ENCODE data around the gene SLC4A2.
A peak's percentile ranks its signal among the peaks of the same experiment; 100 is the strongest.

The SLC4A2 gene

GRCh38 chr7:151082141-151083070 is 23.0 kb downstream of the SLC4A2 start:
- H3K4me3 ChIP-seq (ENCODE audit: low read depth, low read length), result peak overlapping the region; percentile 77
- TF ChIP-seq, protein P1, sequence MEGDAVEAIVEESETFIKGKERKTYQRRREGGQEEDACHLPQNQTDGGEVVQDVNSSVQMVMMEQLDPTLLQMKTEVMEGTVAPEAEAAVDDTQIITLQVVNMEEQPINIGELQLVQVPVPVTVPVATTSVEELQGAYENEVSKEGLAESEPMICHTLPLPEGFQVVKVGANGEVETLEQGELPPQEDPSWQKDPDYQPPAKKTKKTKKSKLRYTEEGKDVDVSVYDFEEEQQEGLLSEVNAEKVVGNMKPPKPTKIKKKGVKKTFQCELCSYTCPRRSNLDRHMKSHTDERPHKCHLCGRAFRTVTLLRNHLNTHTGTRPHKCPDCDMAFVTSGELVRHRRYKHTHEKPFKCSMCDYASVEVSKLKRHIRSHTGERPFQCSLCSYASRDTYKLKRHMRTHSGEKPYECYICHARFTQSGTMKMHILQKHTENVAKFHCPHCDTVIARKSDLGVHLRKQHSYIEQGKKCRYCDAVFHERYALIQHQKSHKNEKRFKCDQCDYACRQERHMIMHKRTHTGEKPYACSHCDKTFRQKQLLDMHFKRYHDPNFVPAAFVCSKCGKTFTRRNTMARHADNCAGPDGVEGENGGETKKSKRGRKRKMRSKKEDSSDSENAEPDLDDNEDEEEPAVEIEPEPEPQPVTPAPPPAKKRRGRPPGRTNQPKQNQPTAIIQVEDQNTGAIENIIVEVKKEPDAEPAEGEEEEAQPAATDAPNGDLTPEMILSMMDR (conservative IDR thresholded peaks at IDR 0.05; ENCODE audit: low read depth, low read length), result no peak
- DNase-seq (ENCODE audit: low read depth), result no peak

GRCh38 chr7:151083071-151083823 is 23.9 kb downstream of the SLC4A2 start, which contains the start of gene TMUB1:
TMUB1 (minus strand) TSS chr7:151083493; CDS start chr7:151082563, 930 bp downstream.
- DNase-seq (ENCODE audit: low read depth), result peak; percentile 55
- TF ChIP-seq, protein P1 (conservative IDR thresholded peaks at IDR 0.05; ENCODE audit: low read depth, low read length), result no peak
- H3K4me3 ChIP-seq (ENCODE audit: low read depth, low read length), result peak within 1 kb of the TSS; percentile 77

DNA sequence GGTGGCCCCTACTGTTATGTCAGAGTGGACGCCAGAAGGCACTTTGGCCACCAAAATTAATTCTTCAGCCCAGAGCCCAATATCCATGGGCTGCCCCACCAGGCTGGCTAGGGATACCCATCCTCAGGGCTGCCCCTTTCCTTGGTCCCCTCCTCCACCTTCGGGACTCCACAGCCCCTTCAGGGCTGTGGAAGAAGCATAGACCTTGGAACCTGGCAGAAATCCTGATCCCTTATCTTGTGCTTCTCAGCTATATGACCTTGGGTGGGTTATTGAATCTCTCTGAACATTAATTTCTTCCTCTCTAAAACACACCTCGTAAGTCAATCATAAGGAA is 24.4 kb downstream of the SLC4A2 start:
- TF ChIP-seq, protein P1 (conservative IDR thresholded peaks at IDR 0.05; ENCODE audit: low read depth, low read length), result no peak
- peak overlapping the region; percentile 77 for H3K4me3 ChIP-seq (ENCODE audit: low read depth, low read length)
- no peak for DNase-seq (ENCODE audit: low read depth)

- H3K4me3 ChIP-seq (ENCODE audit: low read depth, low read length), result peak overlapping the region; percentile 79
- no peak for DNase-seq (ENCODE audit: low read depth)
- TF ChIP-seq, protein P1 (conservative IDR thresholded peaks at IDR 0.05; ENCODE audit: low read depth, low read length), result no peak
These were observed 25.9 kb downstream of the SLC4A2 start for GRCh38 chr7:151085329-151085690.

DNA sequence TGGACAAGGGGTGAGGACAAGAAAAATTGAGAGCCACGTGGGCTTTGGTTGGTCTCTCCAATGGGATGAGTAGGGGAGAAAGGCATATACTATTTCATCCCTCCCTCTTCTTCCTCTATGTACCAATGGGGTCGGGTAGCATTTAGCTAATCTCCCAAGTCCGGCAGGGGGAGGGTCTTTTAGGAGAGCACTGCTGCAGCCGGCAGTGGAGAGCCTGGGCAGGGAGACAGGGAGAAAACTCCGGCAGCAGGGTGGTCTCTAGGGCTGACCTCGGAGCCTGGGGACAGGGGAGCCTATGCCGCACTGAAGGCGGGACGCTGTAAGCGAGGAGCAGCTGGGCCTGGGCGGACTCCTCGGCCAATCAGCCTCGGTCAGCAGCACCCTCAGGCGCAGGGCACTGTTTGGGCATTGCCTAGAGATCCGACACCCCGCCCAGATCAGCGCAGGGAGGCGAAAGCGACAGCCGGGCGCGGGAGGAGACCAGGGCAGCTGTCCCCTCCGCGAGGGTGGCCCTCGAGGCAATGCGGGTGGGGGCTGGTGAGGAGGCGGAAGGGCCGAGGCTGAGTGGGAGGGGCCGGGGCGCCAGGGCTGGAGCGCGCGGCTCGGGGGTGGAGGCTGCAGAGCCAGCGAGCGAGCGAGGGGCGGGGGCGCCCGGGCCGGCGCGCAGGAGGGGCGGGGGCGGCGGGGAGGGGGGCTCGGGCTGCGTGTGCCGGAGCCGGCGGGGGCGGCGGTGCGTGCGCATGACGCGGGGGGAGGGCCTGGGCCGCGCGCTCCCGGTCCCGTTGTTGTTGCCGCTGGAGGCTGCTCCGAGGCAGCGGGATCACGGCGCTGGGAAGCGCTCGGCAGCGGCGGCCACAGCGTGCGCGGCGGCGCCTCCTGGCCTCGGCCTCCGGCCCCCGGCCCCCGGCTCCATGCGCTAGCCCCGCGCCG is 26.6 kb downstream of the SLC4A2 start, which contains the start of gene AGAP3:
TSS of gene AGAP3 (plus strand) at position 785 of the 930 bp plus-strand sequence. CDS start 267 bp downstream, outside the sequence.
- TF ChIP-seq, protein P1 (conservative IDR thresholded peaks at IDR 0.05; ENCODE audit: low read depth, low read length), result no peak
- H3K4me3 ChIP-seq (ENCODE audit: low read depth, low read length), result peak within 1 kb of the TSS; percentile 79
- DNase-seq (ENCODE audit: low read depth), result peak; percentile 77

DNA sequence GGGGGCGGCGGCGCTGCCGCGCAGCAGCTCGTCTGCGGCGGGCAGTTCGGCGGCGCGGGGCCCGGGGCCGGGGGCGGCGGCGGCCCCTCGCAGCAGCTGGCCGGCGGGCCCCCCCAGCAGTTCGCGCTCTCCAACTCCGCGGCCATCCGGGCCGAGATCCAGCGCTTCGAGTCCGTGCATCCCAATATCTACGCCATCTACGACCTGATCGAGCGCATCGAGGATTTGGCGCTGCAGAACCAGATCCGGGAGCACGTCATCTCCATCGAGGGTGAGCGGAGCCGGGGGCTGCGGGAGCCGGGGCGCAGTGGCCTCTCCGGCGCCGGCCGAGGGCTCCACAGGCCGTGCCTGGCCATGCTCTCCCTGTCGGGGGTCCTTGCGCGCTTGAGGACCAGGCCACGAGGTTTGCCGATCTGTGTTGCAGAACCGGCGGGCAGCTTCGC is 27.4 kb downstream of the SLC4A2 start:
- DNase-seq (ENCODE audit: low read depth), result peak; percentile 45
- H3K4me3 ChIP-seq (ENCODE audit: low read depth, low read length), result peak overlapping the region; percentile 79
- TF ChIP-seq, protein P1 (conservative IDR thresholded peaks at IDR 0.05; ENCODE audit: low read depth, low read length), result no peak
